ENCODE results near the gene USP8. TPM values are rescaled to one million over a fixed set of nuclear protein-coding genes. Genes with fewer than 3 reads are reported as not detected.

Gene USP8
- total and polyA plus RNA-seq, 2 donors (not counting 1 experiment from before 2014, with no cell fraction given): 25.7 to 126 TPM

GRCh38 chr15:50531163-50531562 lies 107.0 kb downstream of the USP8 start:
- DNase-seq: no peak
- Histone ChIP-seq H3K79me2 (ENCODE audit: control insufficient read depth, insufficient read depth, low read length) (no peaks in the 10 kb centered on the region), H3K9ac (ENCODE audit: low read length) (no peak overlapping the region), H3K36me3 (replicated peaks in 1 of 2; ENCODE audit: control extremely low read depth in 1 of 2, control insufficient read depth in 1 of 2, extremely low read depth in 1 of 2, insufficient read depth in 2 of 2, low read length in 1 of 2) (no peaks in the 10 kb centered on the region), H2AFZ (ENCODE audit: insufficient read depth, low read depth, low read length, poor library complexity, severe bottlenecking) (no peak overlapping the region), H3K4me2 (replicated peaks; ENCODE audit: low read depth, low read length, poor library complexity, severe bottlenecking) (no peak overlapping the region), H3K4me1 (ENCODE audit: control insufficient read depth in 2 of 2, insufficient read depth in 2 of 2, low read length in 2 of 2) (no peaks in the 10 kb centered on the region), H4K20me1 (ENCODE audit: control insufficient read depth, insufficient read depth, low read length, poor library complexity, severe bottlenecking) (no peaks in the 10 kb centered on the region), H3K27ac (ENCODE audit: low read length in 2 of 2) (no peak overlapping the region), H3K4me3 (ENCODE audit: control extremely low read depth in 1 of 5, extremely low read depth in 1 of 5, insufficient read depth in 1 of 5, low read depth in 2 of 5, low read length in 4 of 5) (no peak overlapping the region), H3K27me3 (replicated peaks in 1 of 4; ENCODE audit: control extremely low read depth in 1 of 4, control insufficient read depth in 3 of 4, insufficient read depth in 4 of 4, low read length in 3 of 4) (no peaks in the 10 kb centered on the region), H3K9me3 (ENCODE audit: control extremely low read depth in 1 of 3, control insufficient read depth in 2 of 3, insufficient read depth in 1 of 3, low read length in 2 of 3) (peaks cover 0 to 3% (median 0%) of the 10 kb centered on the region in 3 donors)
- no peak overlapping the region for H3K4me3 Mint-ChIP-seq
- intact Hi-C loops (cut with micrococcal nuclease): no loop called here
- no peaks in the 10 kb centered on the region for H3K4me1 Mint-ChIP-seq
- H3K27me3 Mint-ChIP-seq: no peaks in the 10 kb centered on the region
- no CpG with 5 or more reads among the region's 4 CpGs for WGBS (ENCODE audit: insufficient coverage)
- TF ChIP-seq EZH2 (IDR thresholded peaks at IDR 0.05; ENCODE audit: borderline replicate concordance, insufficient read depth, low read depth, low read length, poor library complexity, severe bottlenecking): no peak
- TF ChIP-seq CTCF (IDR thresholded peaks at IDR 0.05): no peak
- no peaks in the 10 kb centered on the region for H3K9me3 Mint-ChIP-seq (ENCODE audit: insufficient read depth)
- ATAC-seq (ENCODE audit: low read depth): no peak
- H3K27ac Mint-ChIP-seq: no peak overlapping the region
- ChIA-PET CTCF (interaction anchor here (0.7 to 0.9 kb wide), 2 partner anchors 26 to 57 kb away, joined by 3 to 4 read pairs; no protein-coding TSS in a partner anchor), POLR2A (no interaction called here)

DNA sequence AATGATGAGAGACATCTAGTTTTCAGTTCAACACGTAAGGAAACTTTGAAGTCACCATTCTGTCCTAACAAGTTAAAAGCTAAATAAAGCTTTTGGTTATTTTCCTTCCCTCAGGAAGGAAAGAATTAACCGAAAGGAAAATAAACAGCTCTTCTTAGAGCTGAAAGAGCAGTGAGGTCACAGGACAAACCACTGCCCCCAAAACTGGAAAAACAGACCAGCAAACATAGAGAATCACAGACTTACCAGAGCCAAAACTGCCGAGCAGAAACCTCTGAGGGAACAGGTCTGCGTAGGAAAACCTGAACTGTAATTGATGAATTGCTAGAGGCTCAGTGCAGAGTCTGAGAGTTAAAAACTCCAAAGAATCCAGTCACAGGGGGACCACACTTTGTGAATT lies 107.6 kb downstream of the USP8 start:
- H3K27me3 ChIP-seq (replicated peaks in 1 of 4; ENCODE audit: control extremely low read depth in 1 of 4, control insufficient read depth in 3 of 4, insufficient read depth in 4 of 4, low read length in 3 of 4): no peaks in the 10 kb centered on the region
- ChIA-PET CTCF (interaction anchor here (0.6 kb wide), 1 partner anchor 281 kb away, joined by 3 read pairs; no protein-coding TSS in a partner anchor), POLR2A (no interaction called here)
- H3K27ac ChIP-seq (ENCODE audit: low read length in 2 of 2): no peak overlapping the region
- H4K20me1 ChIP-seq (ENCODE audit: control insufficient read depth, insufficient read depth, low read length, poor library complexity, severe bottlenecking): no peaks in the 10 kb centered on the region
- no peak overlapping the region for H3K9ac ChIP-seq (ENCODE audit: low read length)
- H3K9me3 ChIP-seq (ENCODE audit: control extremely low read depth in 1 of 3, control insufficient read depth in 2 of 3, insufficient read depth in 1 of 3, low read length in 2 of 3): peaks cover 0 to 3% (median 0%) of the 10 kb centered on the region in 3 donors
- no peak overlapping the region for H3K27ac Mint-ChIP-seq
- no peaks in the 10 kb centered on the region for H3K79me2 ChIP-seq (ENCODE audit: control insufficient read depth, insufficient read depth, low read length)
- ATAC-seq (ENCODE audit: low read depth) (no peak), DNase-seq (no peak)
- no CpG with 5 or more reads among the region's 4 CpGs for WGBS (ENCODE audit: insufficient coverage)
- H3K9me3 Mint-ChIP-seq (ENCODE audit: insufficient read depth): no peaks in the 10 kb centered on the region
- no peak overlapping the region for H3K4me3 Mint-ChIP-seq
- no peaks in the 10 kb centered on the region for H3K4me1 ChIP-seq (ENCODE audit: control insufficient read depth in 2 of 2, insufficient read depth in 2 of 2, low read length in 2 of 2)
- TF ChIP-seq CTCF (IDR thresholded peaks at IDR 0.05) (no peak), EZH2 (IDR thresholded peaks at IDR 0.05; ENCODE audit: borderline replicate concordance, insufficient read depth, low read depth, low read length, poor library complexity, severe bottlenecking) (no peak)
- H2AFZ ChIP-seq (ENCODE audit: insufficient read depth, low read depth, low read length, poor library complexity, severe bottlenecking): no peak overlapping the region
- intact Hi-C loops (cut with micrococcal nuclease): no loop called here
- no peaks in the 10 kb centered on the region for H3K4me1 Mint-ChIP-seq
- H3K27me3 Mint-ChIP-seq: no peaks in the 10 kb centered on the region
- H3K4me3 ChIP-seq (ENCODE audit: control extremely low read depth in 1 of 5, extremely low read depth in 1 of 5, insufficient read depth in 1 of 5, low read depth in 2 of 5, low read length in 4 of 5): no peak overlapping the region
- H3K36me3 ChIP-seq (replicated peaks in 1 of 2; ENCODE audit: control extremely low read depth in 1 of 2, control insufficient read depth in 1 of 2, extremely low read depth in 1 of 2, insufficient read depth in 2 of 2, low read length in 1 of 2): no peaks in the 10 kb centered on the region
- H3K4me2 ChIP-seq (replicated peaks; ENCODE audit: low read depth, low read length, poor library complexity, severe bottlenecking): no peak overlapping the region

Data from B cell (primary cell).